Posterior vena cava (tissue), 2 donors: ENCODE results near the gene RGS8. TPM values are rescaled to one million over a fixed set of nuclear protein-coding genes. Genes with fewer than 3 reads are reported as not detected.
"Not testable (repeated sequence)": the region's sequence is repeated elsewhere in the genome, so short reads cannot be mapped to it uniquely, and the experiment has no call there.

Experiments used
- DNase-seq: peaks from one replicate; pipeline ENCODE4 v3.0.0-alpha.2; 2020; ENCODE audit warnings: low spot score
- intact Hi-C, 2 donors: fragments of 100-400 bp; cut with DNase I; formaldehyde crosslinking; loops; one replicate each; pipeline versions ENCODE4 v1.14.1 to v1.14.2; 2022 to 2023
- total RNA-seq, 2 donors: library from RNA; stranded (reverse); fragmentation: NEBNext Ultra II Directional; extraction: Animal tissue kit (Norgen Biotek cat#: 25700); gene quantifications; one replicate each; pipeline ENCODE4 v1.2.1, GENCODE V29; 2021
- donor health status: DM: yes; HTN: yes; CAD: no.
- donor health status: DM: yes; HTN: yes; CAD: no.

RGS8 gene
- total RNA-seq, 2 donors from 2014 or later = 0.10 TPM; not detected in 1

DNA sequence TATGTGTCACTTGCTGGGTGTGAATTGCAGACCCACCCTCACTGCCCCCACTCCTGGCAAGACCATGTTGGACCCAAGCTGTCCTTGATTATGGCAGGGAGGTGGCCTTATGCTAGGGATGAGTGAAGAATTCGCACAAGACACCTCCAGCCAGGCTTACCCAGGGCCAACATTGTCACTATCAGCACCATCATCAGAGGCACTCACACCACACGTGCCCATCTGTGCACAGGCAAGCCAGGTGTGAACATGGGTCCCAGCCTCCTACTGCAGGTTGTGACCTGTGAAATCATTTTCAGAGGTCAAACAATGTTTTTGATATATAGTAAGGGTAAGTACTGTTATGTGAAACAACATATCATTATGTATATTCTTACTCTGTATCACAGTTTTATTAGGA lies 20.3 kb upstream of the RGS8 start:
- no peak for DNase-seq
- intact Hi-C loops = no loop called here

DNA sequence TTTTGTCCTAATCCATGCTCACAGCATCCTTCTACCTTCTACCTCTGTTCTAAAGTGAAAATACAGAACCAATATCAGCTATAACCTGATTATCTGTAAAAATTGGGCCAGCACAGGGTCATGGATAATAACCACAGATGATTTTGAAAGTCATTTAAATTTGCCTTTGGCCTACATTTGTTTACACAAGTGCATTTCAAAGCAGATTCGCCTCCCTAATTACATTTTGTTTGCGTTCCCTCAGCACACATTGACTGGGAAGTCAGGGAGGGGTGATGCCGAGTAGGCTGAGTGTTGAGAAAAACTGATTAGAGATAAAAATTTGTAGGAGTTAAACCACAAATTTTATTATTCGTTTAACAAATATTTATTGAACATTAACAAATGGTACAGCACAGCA lies 19.2 kb upstream of the RGS8 start:
- DNase-seq = no peak
- intact Hi-C loops = no loop called here

DNA sequence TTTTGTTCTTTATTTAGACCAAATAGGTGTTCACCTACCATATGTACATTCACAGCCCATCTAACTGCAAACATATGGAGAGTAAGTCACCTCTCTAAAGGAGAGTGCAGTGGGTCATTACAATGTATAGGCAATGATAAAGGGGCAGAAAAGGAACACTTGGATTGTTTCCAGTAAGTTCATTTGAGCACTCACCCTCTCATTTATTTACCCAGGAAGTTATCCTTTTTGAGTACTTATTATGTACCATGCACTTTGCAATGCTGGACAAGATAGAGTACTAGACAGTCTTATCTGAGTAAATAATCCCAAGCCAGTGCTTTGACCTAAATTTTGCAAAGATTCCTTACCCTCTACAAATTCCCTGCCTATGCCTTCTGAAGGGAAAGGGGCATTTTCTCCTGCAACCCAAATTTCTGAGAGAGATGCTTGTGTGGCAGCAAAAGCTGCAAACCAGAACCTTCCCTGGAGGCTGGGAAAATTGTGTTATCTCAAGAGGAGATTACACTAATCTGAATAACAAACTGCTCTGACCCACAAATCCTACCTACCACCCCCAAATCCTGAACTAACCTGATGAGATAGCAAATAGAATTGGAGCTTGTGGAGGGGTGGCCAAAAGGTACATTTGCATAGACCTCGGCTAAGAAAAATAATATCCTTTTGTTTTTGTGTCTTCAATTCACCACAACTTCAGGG lies 18.6 kb upstream of the RGS8 start:
- intact Hi-C loops = no loop called here

DNA sequence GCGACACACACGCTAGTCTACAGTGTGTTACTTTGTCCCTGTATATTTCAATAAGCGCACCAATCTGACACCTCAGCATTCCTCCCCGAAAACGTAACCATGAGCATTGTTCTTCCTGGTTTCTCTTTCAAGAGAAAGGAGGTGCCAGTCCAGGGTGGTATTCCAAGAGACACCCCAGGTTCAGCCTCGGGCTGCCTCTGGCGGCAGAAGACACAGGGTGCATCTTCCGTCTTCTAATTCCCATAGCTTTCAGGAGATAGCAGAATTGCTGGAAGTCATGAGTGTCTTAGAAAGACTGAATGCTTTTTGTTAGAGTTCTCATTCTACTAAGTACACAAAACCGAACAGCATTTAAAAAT lies 15.9 kb upstream of the RGS8 start:
- no peak for DNase-seq
- intact Hi-C loops = no loop called here

More for the DNA sequence above, 18.6 kb upstream of the RGS8 start:
- no peak for DNase-seq

DNA sequence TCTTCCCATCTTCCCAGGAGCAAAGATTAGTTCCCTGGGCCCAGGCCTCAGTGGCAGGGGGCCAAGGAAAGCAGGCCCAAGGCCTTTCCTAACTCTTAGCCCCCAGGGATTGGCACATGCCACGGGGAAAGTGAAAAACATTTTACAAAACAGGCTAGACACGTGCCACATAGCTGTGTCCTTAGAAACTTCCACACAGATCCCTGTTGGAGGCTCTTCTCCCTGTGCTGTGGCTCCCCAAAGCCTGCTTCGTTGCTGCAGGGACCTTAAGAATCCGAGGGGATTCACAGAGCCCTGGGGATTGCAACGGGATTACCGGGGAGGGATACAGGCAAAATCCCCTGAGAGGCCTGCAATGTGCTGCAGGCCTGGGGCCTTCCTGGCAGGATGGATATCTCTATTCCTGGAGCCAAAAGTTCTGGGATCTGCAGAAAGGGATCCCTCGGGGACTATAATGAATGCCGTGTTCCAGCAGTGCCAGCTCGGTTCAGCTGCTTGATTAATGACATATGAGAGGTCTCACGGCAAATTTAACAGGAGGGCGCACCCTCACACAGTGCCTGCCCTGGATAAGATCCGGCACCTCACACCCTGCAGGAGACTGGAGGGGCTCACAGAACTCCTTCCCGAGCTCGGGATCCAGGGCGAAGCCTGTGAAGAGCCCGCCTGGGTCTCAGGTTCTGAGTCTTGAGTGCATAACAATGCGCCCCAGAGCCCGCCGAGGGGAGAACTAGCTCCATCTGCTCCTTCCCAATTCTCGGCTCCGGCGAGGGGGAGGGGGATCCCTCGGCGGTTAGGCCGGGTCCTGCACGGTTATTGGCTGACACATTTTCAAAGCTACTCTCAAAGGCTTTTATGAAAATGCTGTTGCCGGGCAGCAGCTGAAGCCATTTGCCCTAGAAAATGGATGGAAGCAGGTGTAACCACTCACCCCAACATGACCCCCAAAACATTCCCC lies 15.3 kb upstream of the RGS8 start:
- DNase-seq = no peak
- intact Hi-C loops = no loop called here

DNA sequence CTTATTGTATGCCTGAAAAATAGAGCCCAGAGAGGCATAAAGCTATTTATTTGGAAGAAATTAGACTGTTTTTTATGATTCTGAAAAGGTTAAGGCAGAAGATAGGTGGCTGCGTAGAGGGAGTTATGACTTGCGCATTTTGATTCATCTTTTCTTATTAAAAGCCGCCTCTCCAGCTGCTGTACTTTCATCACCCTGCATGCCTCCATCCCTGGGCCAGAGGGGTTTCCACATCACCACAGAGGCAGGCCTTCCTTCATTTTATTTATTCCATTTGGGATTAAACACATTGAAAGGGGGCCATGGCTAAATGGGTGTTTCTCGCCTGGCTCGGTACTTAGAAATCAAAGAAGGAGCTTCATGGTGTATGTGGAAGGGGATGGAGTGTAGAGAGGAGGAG lies 14.6 kb upstream of the RGS8 start:
- intact Hi-C loops = no loop called here
- DNase-seq = no peak

DNA sequence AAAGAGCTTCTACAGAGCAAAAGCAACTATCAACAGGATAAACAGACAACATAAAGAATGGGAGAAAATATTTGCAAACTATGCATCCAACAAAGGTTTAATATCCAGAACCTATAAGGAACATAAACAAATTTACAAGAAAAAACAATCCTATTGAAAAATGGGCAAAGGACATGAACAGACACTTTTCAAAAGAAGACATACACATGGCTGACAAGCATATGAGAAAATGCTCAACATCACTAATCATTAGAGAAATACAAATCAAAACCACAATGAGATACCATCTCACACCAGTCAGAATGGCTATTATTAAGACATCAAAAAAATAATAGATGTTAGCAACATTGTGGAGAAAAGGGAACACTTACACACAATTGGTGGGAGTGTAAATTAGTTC lies 8.8 kb upstream of the RGS8 start:
- not testable (repeated sequence) for DNase-seq
- intact Hi-C loops = loop anchor here in 1 of 2 donors (1.0 kb wide), 1 partner anchor 21 kb away; no protein-coding TSS in a partner anchor

- no peak for DNase-seq
- intact Hi-C loops = no loop called here
Observed at GRCh38 chr1:182690886-182691443, 6.6 kb upstream of the RGS8 start.

GRCh38 chr1:182688436-182689205 lies 4.2 kb upstream of the RGS8 start:
- intact Hi-C loops = loop anchor here in 1 of 2 donors (5.0 kb wide), 1 partner anchor 1244 kb away; no protein-coding TSS in a partner anchor
- DNase-seq = no peak

- no peak for DNase-seq
- intact Hi-C loops = loop anchor here in 1 of 2 donors (5.0 kb wide), 1 partner anchor 1245 kb away; no protein-coding TSS in a partner anchor
Observed at GRCh38 chr1:182687361-182687760, 3.0 kb upstream of the RGS8 start.

GRCh38 chr1:182686446-182686845 lies 2.1 kb upstream of the RGS8 start:
- intact Hi-C loops = loop anchor here in 1 of 2 donors (5.0 kb wide), 1 partner anchor 1246 kb away; no protein-coding TSS in a partner anchor
- DNase-seq = no peak

GRCh38 chr1:182685215-182685614 lies 828 bp upstream of the RGS8 start:
- intact Hi-C loops = loop anchor here in 1 of 2 donors (5.0 kb wide), 1 partner anchor 1247 kb away; no protein-coding TSS in a partner anchor

GRCh38 chr1:182682898-182683501 lies 1.4 kb downstream of the RGS8 start:
- intact Hi-C loops = no loop called here
- DNase-seq = no peak

More at GRCh38 chr1:182685215-182685614, 828 bp upstream of the RGS8 start:
- no peak for DNase-seq

GRCh38 chr1:182682406-182682805 lies 2.0 kb downstream of the RGS8 start:
- intact Hi-C loops = no loop called here
- DNase-seq = no peak

- DNase-seq = no peak
- intact Hi-C loops = no loop called here
Observed at GRCh38 chr1:182681568-182681912, 2.8 kb downstream of the RGS8 start.

DNA sequence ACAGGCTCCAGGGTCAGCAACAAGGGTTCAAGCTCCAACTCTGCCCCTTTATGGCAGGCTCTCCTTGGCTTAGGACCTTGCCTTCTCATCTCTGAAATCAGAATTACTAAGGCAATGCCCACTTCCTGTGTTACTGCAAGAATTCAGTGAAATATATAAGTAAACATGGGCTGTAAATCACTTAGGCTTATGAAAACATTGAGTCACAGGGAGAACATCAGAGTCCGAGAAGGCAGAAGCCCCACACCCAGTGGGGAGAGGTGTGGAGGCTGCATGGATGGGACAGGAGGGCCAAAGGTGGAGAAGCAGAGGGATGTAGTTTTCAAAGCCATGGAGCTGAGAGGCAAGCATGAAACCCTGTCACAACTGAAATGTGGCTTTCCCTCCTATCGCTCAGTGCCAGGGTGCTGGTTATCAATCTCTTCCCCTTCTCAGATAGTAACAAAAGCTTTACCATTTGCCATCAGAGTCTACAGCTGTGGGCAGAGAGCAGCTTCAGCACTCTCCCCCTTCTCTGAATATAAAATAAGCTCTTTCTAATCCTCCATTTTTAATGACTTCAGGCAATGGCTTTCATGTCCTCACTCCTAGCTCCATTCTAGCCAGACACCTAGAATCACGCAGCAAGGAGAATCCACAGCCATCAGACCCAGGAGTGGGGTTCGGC lies 3.4 kb downstream of the RGS8 start:
- intact Hi-C loops = no loop called here
- DNase-seq = no peak

DNA sequence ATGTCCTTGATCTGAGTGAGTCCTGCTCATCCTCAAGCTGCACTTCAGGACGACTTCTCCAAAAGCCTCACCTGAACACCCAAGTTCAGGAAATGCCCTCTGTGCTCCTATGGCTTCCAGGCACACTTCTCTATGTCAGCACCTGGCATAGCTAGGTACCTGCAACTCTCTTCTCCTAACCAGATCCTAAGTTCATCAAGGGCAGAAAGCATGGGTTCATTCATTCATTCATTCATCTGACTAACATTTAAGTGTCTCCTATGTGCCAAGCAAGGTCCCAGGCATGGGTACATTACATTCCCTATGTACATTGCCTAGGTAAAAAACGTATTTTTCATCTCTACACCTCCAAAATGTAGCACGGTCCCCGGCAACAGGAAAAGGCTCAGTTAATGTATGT lies 4.0 kb downstream of the RGS8 start:
- intact Hi-C loops = no loop called here
- no peak for DNase-seq

DNA sequence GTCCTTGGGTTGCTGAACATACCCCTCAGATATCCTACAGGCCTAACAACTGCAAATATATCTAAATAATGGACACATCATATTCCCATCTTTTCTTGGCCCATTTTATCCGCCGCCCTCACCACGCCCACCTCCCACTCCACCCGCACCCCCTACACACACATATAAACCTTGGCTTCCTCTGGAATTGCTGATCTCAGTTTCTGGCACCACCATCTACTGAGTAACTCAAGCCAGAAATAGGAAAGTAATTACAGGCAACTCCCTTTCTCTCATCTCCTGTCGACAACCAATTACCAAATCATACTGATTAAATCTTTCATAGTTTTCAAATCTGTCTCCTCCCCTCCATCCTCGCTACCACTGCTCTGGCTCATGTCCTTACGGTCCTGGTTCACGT lies 4.7 kb downstream of the RGS8 start:
- intact Hi-C loops = loop anchor here in 1 of 2 donors (1.0 kb wide), 1 partner anchor 37 kb away; no protein-coding TSS in a partner anchor
- no peak for DNase-seq
